SK-N-SH treated with all-trans-retinoic acid at 6 μM for 48 hours (cell line): ENCODE measurements around the gene SLMAP.
A peak's percentile ranks its signal among the peaks of the same experiment; 100 is the strongest.

ENCODE experiments used
- ATAC-seq: fragments of 200-7000 bp; cut with Tn5 transposase; 3 replicates; pipeline ENCODE4 v1.9.1; 2020; ENCODE audit warnings: mild to moderate bottlenecking, moderate library complexity
- ARNTL ChIP-seq: fragments of 450-650 bp; formaldehyde crosslinking; IDR thresholded peaks from 2 replicates; pipeline ENCODE4 v1.5.0; 2020; ENCODE audit warnings: low read depth, mild to moderate bottlenecking, moderate library complexity, borderline replicate concordance
- BACH2 ChIP-seq: fragments of 250-450 bp; sonication (Bioruptor Pico); IDR thresholded peaks from 2 replicates; pipeline ENCODE4 v1.9.0; 2021; ENCODE audit warnings: mild to moderate bottlenecking, borderline replicate concordance
- CSDC2 ChIP-seq: fragments of 250-450 bp; sonication (Bioruptor Pico); IDR thresholded peaks from 2 replicates; pipeline ENCODE4 v1.5.0; 2020; ENCODE audit warnings: mild to moderate bottlenecking, moderate library complexity
- CSRNP3 ChIP-seq: fragments of 250-450 bp; sonication (Bioruptor Pico); IDR thresholded peaks from 2 replicates; pipeline ENCODE4 v1.5.1; 2021; ENCODE audit warnings: mild to moderate bottlenecking, moderate library complexity
- ESRRG ChIP-seq: fragments of 250-450 bp; sonication (Bioruptor Pico); IDR thresholded peaks from 2 replicates; pipeline ENCODE4 v1.6.1; 2021; ENCODE audit warnings: mild to moderate bottlenecking
- GLIS3 ChIP-seq: fragments of 250-450 bp; sonication (Bioruptor Pico); IDR thresholded peaks from 2 replicates; pipeline ENCODE4 v1.5.0; 2020; ENCODE audit warnings: mild to moderate bottlenecking, moderate library complexity
- ISL1 ChIP-seq: fragments of 250-450 bp; sonication (Bioruptor Pico); IDR thresholded peaks from 2 replicates; pipeline ENCODE4 v2.1.2; 2022; ENCODE audit warnings: mild to moderate bottlenecking, moderate library complexity
- OSR1 ChIP-seq: fragments of 250-450 bp; sonication (Bioruptor Pico); IDR thresholded peaks from 2 replicates; pipeline ENCODE4 v1.8.0; 2022; ENCODE audit warnings: moderate library complexity, mild to moderate bottlenecking, inconsistent platforms
- PPARA ChIP-seq: fragments of 250-450 bp; sonication (Bioruptor Pico); IDR thresholded peaks from 2 replicates; pipeline ENCODE4 v1.5.0; 2020; ENCODE audit warnings: mild to moderate bottlenecking, borderline replicate concordance
- RARB ChIP-seq: fragments of 250-450 bp; sonication (Bioruptor Pico); IDR thresholded peaks from 2 replicates; pipeline ENCODE4 v1.8.0; 2021; ENCODE audit warnings: mild to moderate bottlenecking, moderate library complexity
- TCF4 ChIP-seq: fragments of 250-450 bp; sonication (Bioruptor Pico); IDR thresholded peaks from 2 replicates; pipeline ENCODE4 v1.8.0; 2021; ENCODE audit warnings: mild to moderate bottlenecking, moderate library complexity, borderline replicate concordance
- TOX ChIP-seq: fragments of 250-450 bp; sonication (Bioruptor Pico); IDR thresholded peaks from 2 replicates; pipeline ENCODE4 v1.8.0; 2021; ENCODE audit warnings: mild to moderate bottlenecking, moderate library complexity, borderline replicate concordance
- TSHZ2 ChIP-seq: fragments of 250-450 bp; sonication (Bioruptor Pico); IDR thresholded peaks from 2 replicates; pipeline ENCODE4 v1.5.0; 2020; ENCODE audit warnings: mild to moderate bottlenecking, moderate library complexity
- ZC3H10 ChIP-seq: fragments of 250-450 bp; sonication (Bioruptor Pico); IDR thresholded peaks from 2 replicates; pipeline ENCODE4 v1.5.1; 2021; ENCODE audit warnings: mild to moderate bottlenecking, moderate library complexity
- ZFP3 ChIP-seq: fragments of 250-450 bp; sonication (Bioruptor Pico); IDR thresholded peaks from 2 replicates; pipeline ENCODE4 v1.5.0; 2020; ENCODE audit warnings: mild to moderate bottlenecking, moderate library complexity
- ZFP30 ChIP-seq: fragments of 450-650 bp; formaldehyde crosslinking; IDR thresholded peaks from 2 replicates; pipeline ENCODE4 v1.5.0; 2022; ENCODE audit warnings: mild to moderate bottlenecking, moderate library complexity
- ZNF565 ChIP-seq: fragments of 450-650 bp; formaldehyde crosslinking; conservative IDR thresholded peaks from 2 replicates; pipeline ENCODE4 v1.5.0; 2020; ENCODE audit warnings: low read depth, mild to moderate bottlenecking, moderate library complexity
- ZNF70 ChIP-seq: fragments of 450-650 bp; formaldehyde crosslinking; IDR thresholded peaks from 2 replicates; pipeline ENCODE4 v1.5.0; 2020; ENCODE audit warnings: mild to moderate bottlenecking, moderate library complexity
- ZNF8 ChIP-seq: fragments of 450-650 bp; formaldehyde crosslinking; IDR thresholded peaks from 2 replicates; pipeline ENCODE4 v1.5.0; 2020; ENCODE audit warnings: mild to moderate bottlenecking, moderate library complexity
- TF ChIP-seq, protein P1 (sequence below): fragments of 250-450 bp; sonication (Bioruptor Pico); IDR thresholded peaks from 2 replicates; pipeline ENCODE4 v1.5.1; 2020; ENCODE audit warnings: low read depth, mild to moderate bottlenecking, moderate library complexity
- TF ChIP-seq, protein P2 (sequence below): fragments of 250-450 bp; sonication (Bioruptor Pico); IDR thresholded peaks from 2 replicates; pipeline ENCODE4 v1.8.0; 2020; ENCODE audit warnings: mild to moderate bottlenecking, moderate library complexity, borderline replicate concordance

Gene SLMAP

GRCh38 chr3:57772251-57772650 is 16.1 kb downstream of the SLMAP start (continued):
- no peak for TF ChIP-seq CSRNP3 (CRISPR knock-in tag)
- TF ChIP-seq TCF4: no peak
- TF ChIP-seq OSR1 (CRISPR knock-in tag): no peak
- no peak for TF ChIP-seq ARNTL (CRISPR knock-in tag)
- TF ChIP-seq, all 23 proteins: peak for 0

- ATAC-seq: peak; percentile 73
- TF ChIP-seq ZC3H10 (CRISPR knock-in tag) (no peak), PPARA (no peak), ISL1 (peak; percentile 66), TSHZ2 (CRISPR knock-in tag) (no peak), ZFP30 (CRISPR knock-in tag) (no peak), ARNTL (CRISPR knock-in tag) (no peak)
Observed at GRCh38 chr3:57777774-57778173, 21.7 kb downstream of the SLMAP start.

DNA sequence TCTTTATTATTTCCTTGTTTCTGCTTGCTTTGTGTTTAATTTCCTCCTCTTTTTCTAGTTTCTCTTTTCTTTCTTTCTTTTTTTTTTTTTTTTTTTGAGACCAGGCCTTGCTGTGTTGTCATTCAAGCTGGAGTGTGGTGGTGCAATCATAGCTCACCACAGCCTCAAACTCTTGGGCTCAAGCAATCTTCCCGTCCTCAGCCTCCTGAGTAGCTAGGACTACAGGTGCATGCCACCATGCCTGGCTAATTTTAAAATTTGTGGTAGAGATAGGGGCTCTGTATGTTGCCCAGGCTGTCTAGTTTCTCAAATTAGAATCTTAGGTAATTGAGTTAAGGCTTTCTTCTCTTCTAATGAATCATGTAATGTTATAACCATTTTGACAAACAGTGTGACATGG is 22.4 kb downstream of the SLMAP start:
- TF ChIP-seq GLIS3 (CRISPR knock-in tag): no peak
- no peak for TF ChIP-seq PPARA
- no peak for TF ChIP-seq ESRRG (CRISPR knock-in tag)
- TF ChIP-seq, protein P1, sequence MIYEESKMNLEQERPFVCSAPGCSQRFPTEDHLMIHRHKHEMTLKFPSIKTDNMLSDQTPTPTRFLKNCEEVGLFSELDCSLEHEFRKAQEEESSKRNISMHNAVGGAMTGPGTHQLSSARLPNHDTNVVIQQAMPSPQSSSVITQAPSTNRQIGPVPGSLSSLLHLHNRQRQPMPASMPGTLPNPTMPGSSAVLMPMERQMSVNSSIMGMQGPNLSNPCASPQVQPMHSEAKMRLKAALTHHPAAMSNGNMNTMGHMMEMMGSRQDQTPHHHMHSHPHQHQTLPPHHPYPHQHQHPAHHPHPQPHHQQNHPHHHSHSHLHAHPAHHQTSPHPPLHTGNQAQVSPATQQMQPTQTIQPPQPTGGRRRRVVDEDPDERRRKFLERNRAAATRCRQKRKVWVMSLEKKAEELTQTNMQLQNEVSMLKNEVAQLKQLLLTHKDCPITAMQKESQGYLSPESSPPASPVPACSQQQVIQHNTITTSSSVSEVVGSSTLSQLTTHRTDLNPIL (CRISPR knock-in tag): no peak
- TF ChIP-seq TOX (CRISPR knock-in tag): no peak
- no peak for TF ChIP-seq ZNF565 (CRISPR knock-in tag)
- TF ChIP-seq ZNF70 (CRISPR knock-in tag): no peak
- TF ChIP-seq ZC3H10 (CRISPR knock-in tag): no peak
- TF ChIP-seq CSRNP3 (CRISPR knock-in tag): no peak
- TF ChIP-seq OSR1 (CRISPR knock-in tag): no peak
- ATAC-seq: no peak

- ATAC-seq: no peak
- TF ChIP-seq ISL1 (no peak), TSHZ2 (CRISPR knock-in tag) (no peak), ZFP30 (CRISPR knock-in tag) (no peak), RARB (CRISPR knock-in tag) (no peak), PPARA (no peak), ESRRG (CRISPR knock-in tag) (no peak), OSR1 (CRISPR knock-in tag) (no peak), ZC3H10 (CRISPR knock-in tag) (no peak), BACH2 (no peak), ZFP3 (no peak), CSDC2 (CRISPR knock-in tag) (no peak), TCF4 (no peak), ZNF8 (CRISPR knock-in tag) (no peak)
- TF ChIP-seq, protein P1 (CRISPR knock-in tag): no peak
- TF ChIP-seq, protein P2, sequence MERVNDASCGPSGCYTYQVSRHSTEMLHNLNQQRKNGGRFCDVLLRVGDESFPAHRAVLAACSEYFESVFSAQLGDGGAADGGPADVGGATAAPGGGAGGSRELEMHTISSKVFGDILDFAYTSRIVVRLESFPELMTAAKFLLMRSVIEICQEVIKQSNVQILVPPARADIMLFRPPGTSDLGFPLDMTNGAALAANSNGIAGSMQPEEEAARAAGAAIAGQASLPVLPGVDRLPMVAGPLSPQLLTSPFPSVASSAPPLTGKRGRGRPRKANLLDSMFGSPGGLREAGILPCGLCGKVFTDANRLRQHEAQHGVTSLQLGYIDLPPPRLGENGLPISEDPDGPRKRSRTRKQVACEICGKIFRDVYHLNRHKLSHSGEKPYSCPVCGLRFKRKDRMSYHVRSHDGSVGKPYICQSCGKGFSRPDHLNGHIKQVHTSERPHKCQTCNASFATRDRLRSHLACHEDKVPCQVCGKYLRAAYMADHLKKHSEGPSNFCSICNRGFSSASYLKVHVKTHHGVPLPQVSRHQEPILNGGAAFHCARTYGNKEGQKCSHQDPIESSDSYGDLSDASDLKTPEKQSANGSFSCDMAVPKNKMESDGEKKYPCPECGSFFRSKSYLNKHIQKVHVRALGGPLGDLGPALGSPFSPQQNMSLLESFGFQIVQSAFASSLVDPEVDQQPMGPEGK (CRISPR knock-in tag): no peak
Observed at GRCh38 chr3:57779666-57780065, 23.6 kb downstream of the SLMAP start.
